NCI-H748 treated with DMSO at 0.1 percent for 48 hours (cell line): Measurements from ENCODE around the gene LHPP.
"Not testable (repeated sequence)": the region's sequence is repeated elsewhere in the genome, so short reads cannot be mapped to it uniquely, and the experiment has no call there.

Experiments
- DNase-seq: peaks from one replicate; lab custom pipeline; 2025; lab: John Stamatoyannopoulos, UW

The LHPP gene

DNA sequence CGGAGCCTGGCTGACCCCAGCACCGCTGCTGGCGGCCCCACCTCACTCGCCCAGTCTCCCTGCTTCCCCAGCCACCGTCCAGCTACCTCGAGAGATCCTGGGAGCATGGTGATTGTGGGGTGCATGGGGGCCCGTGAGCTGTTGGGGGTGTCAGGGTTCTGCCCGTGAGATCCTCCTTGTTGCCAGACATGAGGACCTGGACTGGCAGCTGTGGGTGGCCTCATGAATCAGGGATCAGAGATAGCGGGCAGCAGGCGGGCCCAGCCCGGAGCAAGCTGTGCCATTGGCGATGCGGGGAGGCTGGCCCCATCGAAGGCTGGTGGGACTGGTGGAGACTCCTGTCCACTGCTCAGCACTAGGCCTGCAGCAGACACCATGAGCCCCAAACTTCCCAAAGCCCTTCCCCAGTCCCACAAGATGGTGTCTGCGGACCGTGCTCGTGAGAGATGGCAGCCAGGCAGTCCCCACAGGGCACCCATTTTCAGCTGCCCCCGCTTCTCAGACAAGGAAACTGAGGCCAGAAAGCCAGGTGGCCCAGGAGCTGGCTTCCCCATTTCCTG is 75.6 kb downstream of the LHPP start:
- no peak for DNase-seq

DNA sequence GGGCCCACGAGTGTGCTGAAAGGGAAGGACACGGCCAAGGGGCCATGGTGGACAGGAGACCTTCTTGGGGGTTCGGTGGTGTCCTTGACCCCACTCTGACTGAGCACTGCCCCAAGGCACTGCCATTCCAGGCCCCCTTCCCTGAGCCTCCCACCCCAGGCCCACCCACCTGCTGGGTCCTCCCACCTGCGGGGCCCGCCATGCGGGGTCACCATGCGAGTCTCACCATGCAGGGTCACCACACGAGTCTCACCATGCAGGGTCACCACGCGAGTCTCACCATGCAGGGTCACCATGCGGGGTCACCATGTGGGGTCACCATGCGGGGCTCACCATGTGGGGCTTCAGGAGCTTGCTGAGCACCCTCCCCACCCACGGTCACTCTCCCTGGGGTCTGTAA is 76.3 kb downstream of the LHPP start:
- DNase-seq: no peak

DNA sequence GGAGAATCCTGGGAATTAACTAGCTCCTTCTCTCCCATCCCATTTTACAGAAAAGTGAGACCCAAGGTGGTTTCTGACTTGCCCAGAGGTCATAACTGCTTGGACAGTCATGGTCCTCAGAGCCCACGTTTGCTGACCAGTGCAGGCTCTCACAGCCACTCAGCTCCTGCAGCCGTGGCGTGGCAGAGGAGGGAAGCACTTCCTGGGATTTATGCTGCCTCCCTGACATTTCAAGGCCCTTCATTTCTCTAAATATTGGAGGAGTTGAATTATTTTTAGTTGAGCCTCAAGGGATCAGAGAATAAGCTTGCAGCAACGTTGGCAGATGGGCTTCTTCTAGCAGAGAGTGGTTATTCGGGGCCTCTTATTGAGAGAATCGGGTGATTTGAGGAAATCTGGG is 77.1 kb downstream of the LHPP start:
- DNase-seq: no peak

DNA sequence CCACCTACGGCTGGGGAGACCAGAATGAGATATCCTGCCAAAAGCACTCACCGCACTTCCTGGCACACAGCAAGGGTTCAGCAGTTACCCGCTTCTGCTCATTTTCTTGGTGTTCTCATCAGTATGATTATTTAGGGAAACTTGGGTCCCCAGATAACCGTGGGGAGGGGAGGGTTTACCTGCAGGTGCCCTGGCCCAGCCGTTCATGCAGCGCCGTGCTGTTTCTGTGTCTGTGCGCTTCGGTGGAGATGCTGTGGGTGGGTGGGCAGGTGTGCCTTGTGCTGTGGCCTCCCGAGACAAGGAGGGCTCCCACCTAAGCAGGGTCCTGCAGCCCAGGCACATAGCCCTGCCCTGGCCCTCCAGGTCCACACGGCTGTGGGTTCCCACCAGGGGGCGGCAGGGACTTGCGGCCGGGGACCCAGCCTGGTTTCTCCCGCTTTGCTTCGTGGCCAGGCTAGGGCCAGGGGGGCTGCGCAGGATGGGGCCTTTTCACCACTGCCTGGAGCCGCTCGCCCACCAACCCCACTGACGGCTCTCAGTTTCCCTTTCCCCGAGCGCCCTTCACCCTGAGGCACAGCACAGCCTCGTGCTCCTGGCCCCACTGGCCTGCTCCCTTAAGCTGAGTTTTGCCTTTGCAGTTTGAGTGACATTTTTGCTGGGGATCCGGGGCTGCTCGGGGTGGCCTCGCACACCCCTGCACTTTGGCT is 78.5 kb downstream of the LHPP start:
- no peak for DNase-seq

DNA sequence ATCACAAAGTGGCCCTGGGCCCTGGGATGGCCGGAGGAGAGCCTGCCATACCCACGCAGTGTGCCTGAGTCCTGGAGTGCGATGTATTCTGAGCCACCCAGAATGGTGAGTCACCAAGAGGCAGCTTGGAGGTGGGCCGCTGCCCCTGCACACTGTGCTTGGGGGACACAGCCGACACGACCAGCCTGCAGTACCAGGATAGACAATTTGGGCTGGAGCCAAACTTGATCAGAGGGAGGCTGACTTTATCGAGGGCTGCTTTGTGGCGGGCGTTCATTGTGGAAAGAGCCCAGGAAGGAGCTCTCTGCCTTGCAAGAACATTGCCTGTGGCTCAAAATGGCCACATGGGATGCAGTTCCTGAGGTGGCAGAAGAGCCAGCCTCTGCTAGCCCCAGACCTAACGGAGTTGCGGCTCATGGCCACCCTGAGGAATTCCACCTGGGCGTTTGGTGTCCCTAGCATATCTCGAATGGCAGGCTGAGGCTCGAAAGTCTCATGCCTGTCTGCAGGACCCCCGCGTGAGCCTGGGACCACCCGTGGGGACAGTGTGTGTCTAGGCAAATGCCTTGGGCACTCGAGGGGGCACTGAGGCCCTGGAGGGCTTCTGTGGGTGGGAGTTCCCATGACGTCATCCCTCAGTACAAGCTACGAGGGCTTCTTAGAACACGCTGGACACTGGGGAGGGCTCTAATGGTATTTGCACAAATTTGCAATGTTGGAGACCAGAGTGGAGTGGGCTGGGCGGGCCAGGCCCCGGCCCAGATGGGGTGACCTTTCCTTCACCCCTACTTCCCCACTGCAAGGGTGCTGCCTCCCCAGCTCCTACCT is 79.7 kb downstream of the LHPP start:
- no peak for DNase-seq

DNA sequence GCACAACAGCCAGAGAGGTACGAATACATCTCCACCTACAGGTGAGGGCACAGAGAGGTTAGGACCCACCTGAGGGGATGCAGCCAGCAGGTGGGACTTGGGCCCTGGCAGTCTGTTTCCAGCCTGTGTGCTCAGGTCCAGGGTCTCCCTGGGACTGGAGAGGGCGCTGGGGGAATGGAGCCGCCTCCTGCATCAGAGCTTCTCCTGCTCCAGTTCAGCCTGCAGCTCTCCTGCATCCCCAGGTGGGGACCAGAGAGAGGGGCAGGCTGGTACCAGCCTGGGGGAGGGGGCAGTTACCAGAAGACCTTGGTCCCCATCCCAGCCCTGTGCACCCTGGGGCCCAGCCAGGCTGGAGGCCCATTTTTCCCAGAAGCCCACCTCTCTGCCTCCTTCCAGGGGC is 80.7 kb downstream of the LHPP start:
- DNase-seq: no peak

DNA sequence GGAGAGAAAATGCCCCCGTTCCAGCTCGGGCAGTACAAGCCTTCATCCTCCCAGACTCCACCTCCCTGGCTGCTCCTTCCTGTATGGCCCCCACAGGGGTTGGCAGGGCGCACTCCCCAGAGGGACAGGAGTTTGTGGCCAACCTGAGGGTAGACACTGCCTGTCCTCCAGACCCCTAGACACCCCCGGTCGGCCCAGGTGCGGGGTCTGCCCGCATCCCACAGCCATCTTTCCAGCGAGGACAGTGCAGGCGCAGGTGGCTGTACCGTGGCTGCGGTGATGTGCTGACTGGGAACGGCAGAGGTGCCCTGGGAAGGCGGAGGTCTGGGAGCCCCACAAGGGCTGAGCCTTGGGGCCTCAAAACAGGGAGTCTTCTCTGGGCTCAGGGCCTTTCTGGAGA is 81.5 kb downstream of the LHPP start:
- DNase-seq: no peak

DNA sequence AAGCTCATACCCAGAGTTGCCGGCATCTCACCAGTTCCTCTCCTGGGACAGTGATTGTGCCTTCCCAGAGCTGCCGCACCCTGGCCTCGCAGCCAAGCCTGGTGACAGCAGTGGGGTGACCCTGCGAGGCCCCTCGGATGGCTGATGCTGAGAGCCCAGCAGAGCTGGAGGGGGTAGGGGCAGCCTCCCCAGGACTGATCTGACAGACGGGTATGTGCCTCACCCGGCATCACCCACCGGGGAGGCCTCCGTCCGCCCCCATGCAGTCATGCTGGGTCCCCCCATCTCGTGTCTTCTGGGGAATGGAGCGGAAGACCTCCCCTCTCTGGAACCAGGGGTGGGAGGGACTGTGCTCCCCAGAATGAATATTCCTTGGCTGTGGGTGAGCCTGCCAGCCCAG is 82.3 kb downstream of the LHPP start:
- DNase-seq: no peak

DNA sequence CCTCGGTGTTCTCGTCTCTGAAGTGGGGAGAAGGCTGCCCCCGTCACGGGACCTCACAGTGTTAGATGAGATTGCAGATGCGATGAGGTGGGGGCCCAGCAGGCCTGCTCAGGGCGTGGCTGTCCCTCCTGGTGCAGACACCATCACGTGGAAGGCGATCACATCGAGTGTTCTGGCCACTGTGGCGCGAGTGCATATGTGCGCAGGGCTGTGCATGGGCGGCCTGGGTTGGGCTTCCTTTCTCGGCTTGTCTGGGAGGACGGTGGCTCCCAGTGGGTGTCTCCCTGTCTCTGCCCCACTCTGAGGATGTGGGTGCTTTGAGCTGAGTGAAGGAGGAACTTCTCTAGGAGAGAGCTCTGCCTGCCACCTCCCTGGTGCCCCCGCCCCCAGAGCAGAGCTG is 83.1 kb downstream of the LHPP start:
- DNase-seq: no peak

DNA sequence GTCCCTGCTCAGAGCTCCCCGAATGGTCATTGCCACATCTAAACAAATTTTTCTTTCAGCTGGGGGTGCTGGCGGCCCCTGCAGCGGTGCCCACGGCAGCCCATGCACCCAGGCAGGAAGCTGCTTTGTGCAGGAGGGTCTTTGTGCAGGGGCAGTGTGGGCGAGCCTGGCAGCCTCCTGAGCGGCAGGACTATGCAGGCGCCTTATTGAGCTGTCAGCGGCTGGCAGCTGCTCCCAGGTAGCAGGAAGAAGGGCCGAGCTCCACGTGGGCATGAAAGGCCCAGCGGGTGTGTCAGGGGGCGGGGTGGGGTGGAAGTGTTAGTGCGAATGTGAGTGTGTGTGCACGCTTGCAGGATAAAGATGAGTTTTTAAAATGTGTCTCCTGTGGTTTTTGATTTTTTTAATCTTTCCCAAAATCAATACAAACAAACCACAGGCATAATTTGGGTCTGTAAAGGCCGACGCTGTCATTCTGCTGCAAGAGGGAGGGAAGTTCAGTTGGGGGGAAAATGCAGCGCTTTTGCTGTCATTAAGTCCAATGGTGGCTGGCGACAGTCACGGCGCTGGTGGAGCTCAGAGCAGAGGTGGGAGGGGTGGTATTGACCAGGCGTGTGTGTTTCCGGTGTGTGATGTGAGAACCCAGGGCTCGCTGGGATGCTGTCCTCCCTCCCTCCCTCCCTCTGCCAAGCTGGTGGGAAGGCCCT is 83.9 kb downstream of the LHPP start:
- DNase-seq: no peak

DNA sequence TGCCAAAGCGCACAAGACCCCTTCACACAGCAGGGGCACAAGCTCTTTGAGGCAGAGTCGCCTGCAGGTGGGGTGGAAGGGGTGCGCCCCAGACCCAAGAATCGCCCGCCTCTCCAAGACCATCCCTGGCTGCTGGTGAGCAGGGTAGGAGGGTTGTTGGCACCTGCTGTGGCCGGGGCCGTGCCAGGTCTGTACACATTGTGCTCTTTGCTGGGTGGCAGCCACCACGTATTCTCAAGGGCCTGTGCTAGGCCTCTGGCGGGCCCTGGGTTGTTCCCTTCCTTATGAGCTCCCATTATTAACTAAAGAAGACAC is 84.4 kb downstream of the LHPP start:
- no peak for DNase-seq

DNA sequence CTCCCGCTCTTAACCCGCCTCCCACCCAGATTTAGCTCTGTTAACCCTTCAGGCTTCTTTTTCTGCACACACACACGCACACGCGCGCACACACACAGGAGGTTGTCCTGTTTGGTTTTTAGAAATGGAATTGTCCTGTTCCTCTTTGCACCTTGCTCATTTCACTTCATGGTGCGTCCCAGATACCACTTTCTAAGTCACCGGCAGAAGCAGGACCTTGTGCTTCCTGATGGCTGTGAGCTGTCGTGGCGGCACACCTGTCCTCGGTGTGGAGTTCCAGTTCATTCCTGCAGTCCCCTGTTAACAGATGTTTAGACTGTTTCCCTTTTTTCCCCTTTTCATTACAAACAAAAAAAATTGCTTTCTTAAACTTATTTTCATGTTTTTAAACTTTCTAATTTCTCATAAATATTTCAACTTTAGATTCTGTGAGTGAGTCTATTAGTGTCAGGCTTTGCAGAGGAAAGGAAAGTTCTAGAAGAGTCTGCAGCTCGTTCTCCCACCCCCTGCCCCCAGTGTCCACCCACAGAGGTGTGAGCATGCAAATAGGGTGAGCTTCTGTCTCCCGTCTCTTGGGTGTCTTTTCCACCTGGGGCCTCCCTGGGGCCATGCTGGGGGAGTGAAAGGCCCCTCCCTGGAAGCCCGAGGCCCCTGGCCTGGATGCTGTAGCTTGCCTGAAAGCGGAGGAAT is 85.5 kb downstream of the LHPP start:
- no peak for DNase-seq

DNA sequence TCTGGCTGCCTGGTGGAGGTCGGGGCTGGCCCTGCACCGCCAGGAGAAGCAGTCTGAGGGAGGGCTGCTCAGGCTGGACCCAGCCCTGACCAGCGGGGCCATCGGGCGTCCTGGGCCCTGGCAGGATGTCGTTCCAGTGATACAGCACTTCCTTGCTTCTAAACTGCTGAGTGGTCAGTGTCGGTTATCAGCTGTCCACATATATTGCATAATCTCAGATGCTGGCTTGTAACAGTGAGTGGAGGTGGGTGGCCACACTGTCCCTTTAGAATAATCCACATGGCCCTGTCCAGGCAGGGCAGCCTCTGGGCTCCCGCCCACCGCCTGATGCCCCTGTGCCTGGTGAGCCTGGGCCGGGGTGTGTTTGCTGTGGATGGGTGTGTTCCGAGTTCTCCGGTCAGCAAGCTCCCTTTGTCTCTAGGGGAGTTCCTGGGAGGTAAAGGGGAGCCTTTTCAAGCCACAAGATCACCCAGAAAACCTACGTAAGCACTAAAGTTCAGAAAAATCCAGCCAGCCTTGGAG is 86.1 kb downstream of the LHPP start:
- no peak for DNase-seq

DNA sequence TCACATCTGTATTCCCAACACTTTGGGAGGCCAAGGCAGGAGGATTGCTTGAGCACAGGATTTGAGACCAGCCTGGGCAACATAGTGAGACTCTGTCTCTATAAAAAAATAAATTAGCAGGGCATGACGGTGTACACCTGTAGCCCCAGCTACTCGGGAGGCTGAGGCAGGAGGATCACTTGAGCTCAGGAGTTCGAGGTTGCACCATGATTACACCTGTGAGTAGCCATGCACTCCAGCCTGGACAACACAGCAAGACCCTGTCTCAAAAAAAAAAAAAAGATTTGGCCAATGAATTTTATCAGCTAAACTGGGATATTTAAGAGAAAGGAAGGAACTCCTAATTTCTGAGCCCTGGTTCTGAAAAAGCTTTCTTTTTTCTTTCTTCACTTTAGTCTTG is 87.5 kb downstream of the LHPP start:
- DNase-seq: not testable (repeated sequence)

DNA sequence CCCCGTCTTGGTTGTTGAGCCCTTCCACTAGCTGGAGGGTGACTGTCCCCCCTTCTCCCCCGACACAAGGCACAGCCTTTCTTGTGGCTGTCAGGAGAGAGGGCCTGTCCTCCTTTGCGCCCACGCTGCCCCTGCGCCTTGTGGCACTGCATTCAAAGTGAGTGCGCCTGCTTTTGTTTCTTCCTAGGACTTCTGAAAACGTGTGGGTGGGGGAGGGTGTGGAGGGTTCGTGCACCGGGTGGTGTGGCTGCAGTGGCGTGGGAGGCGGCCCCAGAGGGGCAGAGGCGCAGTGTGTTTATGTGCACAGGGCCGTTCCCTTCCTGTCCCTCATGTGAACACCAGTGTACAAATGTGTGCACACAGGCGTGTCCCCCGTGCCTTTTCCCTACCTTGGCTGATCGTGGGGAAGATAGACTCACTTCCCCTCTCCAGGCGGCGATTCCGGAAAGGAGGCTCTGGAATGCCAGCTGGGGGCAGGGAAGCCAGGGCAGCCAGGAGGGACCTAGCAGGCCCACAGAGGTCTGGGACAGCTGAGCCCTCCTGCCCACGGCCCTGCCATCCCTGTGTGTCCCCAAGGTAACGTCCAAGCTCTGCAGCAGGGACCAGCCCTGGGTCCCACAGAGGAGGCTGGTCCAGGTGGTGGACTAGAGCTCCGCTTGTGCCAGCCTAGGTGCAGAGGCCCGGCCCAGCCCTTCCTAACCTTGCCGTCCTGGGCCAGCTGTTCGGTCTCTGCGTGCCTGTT is 88.8 kb downstream of the LHPP start:
- no peak for DNase-seq

DNA sequence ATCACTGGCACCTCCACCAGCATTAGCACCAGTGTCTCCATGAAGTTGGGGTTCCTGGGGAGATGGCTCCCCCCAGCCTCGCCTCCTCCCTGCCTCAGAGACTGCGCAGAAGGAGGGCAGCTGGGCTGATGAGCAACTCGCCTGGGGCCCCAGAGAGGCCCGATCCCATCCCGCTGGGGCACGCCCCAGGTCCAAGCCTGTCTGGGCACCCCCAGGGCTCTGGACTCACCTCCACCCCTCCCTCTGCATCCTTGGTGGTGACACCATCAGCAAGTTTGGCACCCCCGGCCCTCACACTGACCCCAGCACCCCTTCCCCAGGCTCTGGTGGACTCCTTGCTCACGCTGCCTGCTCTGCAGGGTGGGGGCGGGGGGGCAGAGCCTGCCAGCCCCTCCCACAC is 89.5 kb downstream of the LHPP start:
- no peak for DNase-seq

DNA sequence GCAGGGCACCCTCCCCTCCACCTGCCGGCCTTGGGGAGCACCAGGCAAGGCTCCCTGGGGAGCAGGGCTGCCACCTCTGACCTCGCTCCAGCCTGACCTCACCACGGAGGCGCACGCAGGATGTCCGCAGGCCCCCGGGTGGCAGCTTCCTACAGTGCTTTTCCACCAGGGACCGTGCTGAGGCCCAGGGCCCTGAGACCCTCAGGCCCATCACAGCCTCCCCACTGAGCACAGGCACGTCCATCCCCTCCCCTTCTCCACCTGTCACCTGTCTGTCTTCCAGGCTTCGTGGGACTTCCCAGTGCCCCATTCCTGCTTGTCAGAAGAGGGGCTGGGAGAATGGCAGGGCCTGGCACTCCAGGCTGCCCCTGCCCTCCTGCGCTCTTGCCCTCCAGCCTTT is 90.1 kb downstream of the LHPP start:
- DNase-seq: no peak

DNA sequence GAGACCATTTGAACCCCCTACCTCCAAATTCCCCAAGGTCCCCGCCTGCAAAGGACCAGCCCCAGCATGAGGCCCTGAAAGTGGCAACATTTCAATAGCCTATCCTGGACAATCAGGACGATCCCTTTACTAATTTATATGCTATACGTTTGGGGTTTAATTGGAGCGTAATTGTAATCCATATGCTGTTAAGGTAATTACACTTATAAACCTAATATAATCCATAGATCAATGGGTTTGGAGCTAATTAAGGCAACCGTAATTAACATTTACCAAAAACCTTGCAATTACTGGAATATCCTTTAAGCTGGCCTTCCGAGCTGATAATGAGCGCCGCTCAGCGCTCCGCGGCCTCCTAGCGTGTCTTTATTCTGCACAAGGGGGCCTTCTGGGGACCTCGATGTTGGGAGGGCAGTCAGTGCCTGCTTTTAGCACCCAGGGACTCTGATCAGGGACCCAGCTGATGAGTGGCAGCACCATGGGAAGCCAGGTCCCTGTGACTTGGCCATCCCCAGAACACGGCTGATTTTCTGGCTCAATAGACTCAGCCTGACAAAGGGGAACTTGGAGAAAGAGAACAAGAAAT is 91.2 kb downstream of the LHPP start:
- no peak for DNase-seq

DNA sequence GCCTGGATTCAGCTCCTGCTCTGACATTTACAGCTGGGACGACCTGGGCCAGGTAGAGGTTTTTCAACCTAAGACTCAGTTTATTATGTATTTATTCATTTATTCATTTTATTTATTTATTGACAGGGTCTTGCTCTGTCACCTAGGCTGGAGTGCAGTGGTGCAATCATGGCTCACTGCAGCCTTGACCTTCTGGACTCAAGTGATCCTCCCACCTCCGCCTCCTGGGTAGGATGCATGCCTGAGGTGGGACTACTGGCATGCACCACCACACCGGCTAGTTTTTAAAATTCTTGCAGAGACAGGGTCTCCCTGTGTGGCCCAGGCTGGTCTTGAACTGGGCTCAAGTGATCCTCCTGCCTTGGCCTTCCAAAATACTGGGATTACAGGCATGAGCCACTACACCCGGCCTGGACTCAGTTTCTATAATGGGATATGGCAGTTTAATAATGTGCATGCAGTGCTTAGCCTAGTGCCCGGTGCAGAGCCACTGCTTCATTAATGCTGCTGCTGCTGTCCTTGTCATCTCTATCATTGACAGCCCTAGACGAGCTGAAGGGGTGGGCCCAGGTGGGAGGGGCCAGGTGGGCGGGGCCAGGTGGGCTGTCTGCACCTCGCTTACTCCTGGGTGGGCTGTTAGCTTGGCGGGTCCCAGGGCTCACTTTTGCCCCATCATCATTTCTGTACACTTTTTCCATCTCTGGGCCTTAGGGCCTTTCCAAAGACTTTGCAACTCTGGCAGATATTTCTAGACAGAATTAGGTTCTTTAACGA is 92.6 kb downstream of the LHPP start:
- DNase-seq: no peak

DNA sequence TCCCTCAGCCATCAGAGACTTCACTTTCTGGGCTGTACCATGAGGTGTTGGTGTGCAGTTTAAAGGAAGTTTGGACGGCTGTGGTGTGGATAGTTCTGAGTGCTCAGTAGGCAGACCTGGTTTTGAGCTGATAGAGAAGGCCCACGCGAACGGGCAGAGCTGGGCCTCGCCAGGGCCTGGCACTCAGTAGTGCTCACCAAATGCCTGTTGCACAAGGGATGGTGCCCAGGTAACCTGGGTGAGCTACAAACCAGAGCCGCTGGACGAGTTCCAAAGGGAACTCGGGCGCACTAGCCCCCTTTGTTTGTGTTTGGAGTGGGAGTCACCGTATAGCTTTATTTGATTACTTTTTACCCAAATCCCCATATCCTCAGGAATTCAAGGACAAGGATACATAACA is 95.5 kb downstream of the LHPP start:
- DNase-seq: no peak
